GM19438 (cell line): Measurements from ENCODE around the gene LIF.
"Not testable (repeated sequence)": the region's sequence is repeated elsewhere in the genome, so short reads cannot be mapped to it uniquely, and the experiment has no call there.

Source experiments
- ATAC-seq: cut with Tn5 transposase; IDR thresholded peaks from one replicate; pipeline ENCODE4 v1.9.1; 2021; ENCODE audit warnings: low read depth; ENCODE audit not compliant: unreplicated experiment

LIF gene

GRCh38 chr22:30228509-30229359, 17.8 kb downstream of the LIF start:
- no peak for ATAC-seq

- no peak for ATAC-seq
Measured at GRCh38 chr22:30227438-30228228, 18.9 kb downstream of the LIF start.

DNA sequence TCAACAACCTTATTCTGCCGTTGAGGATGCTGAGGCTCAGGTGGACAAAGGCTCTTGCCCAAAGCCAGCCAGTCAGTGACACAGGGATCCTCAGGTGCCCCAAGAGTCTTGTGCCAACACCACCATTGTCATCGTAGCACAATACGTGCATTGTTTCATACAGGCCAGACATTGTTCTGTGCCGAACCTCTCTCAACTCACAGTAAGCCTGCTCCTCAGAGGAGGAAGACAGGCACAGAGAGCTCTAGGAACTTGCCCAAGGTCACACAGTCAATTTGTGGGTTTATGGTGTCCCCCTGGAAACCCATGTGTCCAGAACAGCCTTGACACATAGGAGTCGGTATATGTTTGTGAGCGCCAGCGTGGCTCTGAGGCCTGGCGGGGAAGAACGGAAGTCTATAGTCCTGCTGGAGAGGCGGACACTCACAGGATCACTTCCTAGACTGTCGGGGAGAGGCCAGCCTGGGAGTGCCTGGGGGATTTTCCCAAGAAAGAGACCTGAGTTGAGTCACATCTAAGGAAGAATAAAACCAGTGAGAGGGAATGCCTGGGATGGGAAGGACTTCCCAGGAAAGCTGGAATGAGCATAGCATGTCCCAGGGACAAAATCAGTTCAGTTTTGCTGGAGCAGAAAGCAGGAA, 20.2 kb downstream of the LIF start:
- no peak for ATAC-seq

GRCh38 chr22:30225220-30225927, 21.2 kb downstream of the LIF start:
- no peak for ATAC-seq

- no peak for ATAC-seq
Measured at GRCh38 chr22:30224161-30224857, 22.2 kb downstream of the LIF start.

DNA sequence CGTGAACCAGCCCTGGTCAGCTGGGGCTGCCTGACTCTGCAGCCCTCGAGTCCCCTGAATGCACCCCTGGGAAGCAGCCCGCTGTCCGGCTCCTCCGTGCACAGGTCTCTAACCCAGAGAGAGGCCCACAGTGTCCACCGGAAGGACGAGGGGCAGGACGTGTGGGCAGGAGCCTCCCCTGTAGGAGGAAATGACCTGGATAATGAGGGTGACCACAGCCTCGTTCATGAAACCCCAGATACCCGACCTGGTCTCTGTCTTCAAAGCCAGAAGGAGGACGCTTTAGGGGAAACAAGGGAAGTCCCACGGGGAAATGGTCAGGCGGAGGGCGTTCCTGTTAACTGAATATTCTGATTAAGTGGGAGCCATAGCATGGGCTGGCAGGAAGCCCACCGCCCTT, 23.3 kb downstream of the LIF start:
- no peak for ATAC-seq

DNA sequence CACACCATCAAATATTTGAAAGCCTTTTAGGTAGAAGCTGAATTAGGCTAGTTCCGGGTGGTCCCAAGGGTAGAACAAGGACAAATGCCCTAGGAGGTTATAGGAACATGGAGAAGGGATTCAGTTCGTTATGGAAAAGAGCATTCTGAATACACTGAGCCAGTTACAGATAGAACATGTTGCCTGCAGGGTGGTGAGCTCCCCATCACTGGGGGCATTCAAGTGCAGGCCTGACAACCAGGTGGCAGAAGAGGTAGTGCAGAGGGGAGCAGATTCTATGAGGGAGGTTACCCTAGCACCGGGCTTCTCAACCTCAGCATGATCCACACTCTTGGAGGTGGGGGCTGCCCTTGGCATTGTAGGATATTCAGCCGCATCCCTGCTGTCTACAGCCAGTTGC, 24.2 kb downstream of the LIF start:
- no peak for ATAC-seq

- no peak for ATAC-seq
Measured at GRCh38 chr22:30221121-30221992, 25.2 kb downstream of the LIF start.

- ATAC-seq = no peak
Measured at GRCh38 chr22:30220338-30221012, 26.1 kb downstream of the LIF start.

GRCh38 chr22:30219668-30220278, 26.8 kb downstream of the LIF start:
- no peak for ATAC-seq

DNA sequence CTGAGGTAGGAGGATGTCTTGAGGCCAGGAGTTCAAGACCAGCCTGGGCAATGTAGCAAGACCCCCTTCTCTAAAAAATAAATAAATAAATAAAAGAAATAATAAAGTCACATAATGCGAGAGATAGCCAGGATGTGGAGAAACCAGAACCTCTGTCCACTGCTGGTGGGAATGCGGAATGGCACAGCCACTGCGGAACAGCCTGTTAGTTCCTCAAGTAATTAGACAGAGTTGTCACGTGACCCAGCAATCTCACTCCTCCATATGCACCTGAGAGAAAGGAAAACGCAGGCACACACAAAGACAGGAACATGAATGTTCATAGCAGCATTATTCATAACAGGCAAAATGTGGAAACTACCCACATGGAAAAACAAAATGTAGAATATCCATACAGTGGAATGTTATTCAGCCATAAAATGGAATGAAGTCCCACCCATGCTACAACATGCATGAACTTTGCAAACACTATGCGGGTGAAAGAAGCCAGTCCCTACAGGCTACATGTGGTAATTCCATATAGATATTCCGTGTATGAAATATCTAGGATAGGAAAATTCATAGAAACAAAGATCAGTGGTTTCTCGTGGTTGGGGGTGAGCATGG, 27.4 kb downstream of the LIF start:
- ATAC-seq = no peak

DNA sequence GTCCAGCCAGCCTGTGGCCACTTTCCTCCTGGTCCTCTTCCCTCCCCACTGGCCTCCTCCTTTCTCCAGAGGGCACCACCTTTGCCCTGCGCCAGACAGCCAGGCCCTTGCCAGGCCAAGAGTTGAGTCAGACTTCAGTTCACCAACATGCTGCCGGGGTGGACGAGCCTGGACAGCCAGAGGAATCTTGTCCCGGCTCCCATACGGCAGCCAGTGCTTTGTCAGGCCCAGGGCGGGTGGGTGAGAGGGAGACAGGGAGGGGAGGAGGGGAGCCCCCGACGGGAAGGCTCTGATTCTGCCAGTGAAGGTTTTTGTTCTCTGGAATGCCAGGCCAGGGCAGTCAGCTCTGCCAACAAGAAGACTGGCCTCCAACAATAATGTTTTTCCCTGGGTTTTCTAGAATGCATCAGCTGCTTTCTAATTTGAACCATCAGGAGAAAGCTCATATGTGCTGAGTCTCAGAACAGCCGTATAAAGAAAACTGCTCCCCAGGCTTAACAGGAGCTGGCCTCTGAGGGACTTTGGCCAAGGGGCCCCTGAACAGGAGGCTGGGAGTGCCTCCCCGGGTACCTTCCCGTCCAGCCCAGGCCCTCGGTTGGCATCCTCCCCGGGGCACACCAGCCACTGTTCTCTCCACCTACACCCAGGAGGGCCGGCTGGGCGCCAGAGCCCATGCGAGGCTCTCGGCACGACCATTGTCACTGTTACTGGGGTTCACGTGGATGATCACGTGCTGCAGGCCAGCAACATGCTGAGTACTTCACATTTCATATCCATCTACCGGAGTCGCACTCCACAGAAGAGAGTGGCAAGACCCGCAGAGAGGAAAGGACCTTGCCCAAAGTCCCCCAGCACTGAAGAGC, 28.6 kb downstream of the LIF start:
- no peak for ATAC-seq

DNA sequence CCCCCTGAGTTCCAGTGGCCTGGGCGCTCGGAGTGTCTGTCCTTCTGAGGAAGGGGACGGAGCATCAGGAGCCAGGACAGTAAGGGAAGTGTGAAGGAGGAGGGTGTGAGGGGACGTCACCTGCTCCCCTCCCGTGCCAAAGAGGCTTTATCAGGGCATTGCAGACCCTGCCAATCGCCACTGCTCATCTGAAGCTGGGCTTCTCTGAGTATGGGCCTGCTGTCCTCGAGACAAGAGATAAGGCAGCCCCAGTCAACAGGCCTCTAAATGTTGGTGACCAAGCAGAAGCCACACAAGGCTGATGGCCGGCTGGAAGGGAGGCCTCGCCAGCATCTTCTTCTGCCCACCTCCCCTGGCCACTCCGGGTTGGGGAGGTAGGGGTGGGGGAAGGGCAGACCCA, 29.8 kb downstream of the LIF start:
- no peak for ATAC-seq

DNA sequence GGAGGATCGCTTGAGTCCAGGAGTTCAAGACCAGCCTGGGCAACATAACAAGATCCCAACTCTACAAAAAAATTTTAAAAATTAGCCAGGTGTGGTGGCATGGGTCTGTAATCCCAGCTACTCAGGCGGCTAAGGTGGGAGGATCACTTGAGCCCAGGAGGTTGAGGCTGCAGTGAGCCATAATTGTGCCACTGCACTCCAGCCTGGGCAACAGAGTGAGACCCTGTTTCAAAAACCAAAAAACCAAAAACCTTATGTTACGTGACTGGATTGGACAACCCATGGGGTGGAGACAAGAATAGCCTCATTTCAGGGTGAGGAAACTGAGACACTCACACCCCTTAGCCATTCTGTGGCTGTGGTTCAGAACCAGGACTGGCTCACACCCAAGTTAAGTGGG, 30.3 kb downstream of the LIF start:
- ATAC-seq = not testable (repeated sequence)

- ATAC-seq = no peak
Measured at GRCh38 chr22:30214703-30215407, 31.7 kb downstream of the LIF start.

DNA sequence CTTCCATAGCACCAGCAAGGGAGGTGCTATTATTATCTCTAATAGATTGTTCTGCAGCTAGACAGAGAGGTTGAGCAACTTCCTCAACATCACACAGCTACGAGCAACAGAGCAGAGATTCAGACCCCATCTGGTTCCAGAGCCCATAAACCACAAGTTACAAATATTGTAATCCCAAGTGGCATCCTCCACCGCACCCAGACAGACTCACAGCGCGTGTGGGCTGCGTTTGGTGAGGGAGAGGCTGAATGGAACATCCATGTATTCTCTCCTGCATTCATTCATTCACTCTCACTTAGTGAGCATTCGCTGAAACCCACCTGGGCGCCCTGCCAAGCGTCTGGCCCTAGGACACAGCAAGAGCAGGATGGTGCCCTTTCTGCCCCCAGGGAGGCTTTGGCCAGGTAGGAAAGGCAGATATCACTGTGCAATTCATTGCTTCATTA, 33.5 kb downstream of the LIF start:
- no peak for ATAC-seq
